Upper lobe of left lung (tissue), 6 donors: Measurements from ENCODE around the gene GNAS. TPM values are rescaled to one million over a fixed set of nuclear protein-coding genes. Genes with fewer than 3 reads are reported as not detected.

ENCODE experiments used
- ATAC-seq, 2 donors: fragments of 200-7000 bp; cut with Tn5 transposase; one replicate each; pipeline ENCODE4 v1.9.1; 2022; ENCODE audit warnings: mild to moderate bottlenecking in 2 of 2, moderate library complexity in 2 of 2; ENCODE audit not compliant: low FRiP score in 2 of 2
- DNase-seq, 2 donors: peaks; one replicate each; pipeline ENCODE4 v3.0.0-alpha.2; 2019 to 2020
- H3K27ac ChIP-seq, 4 donors: fragments of 200-600 bp; sonication (generic); one replicate each; pipeline ENCODE4 v1.5.1; 2016 to 2019
- H3K27me3 ChIP-seq, 4 donors: fragments of 200-600 bp; sonication (generic); one replicate each; pipeline ENCODE4 v1.5.1; 2017 to 2019
- H3K36me3 ChIP-seq, 4 donors: fragments of 200-600 bp; sonication (generic); one replicate each; pipeline ENCODE4 v1.5.1; 2016 to 2019
- H3K4me1 ChIP-seq, 4 donors: fragments of 200-600 bp; sonication (generic); one replicate each; pipeline ENCODE4 v1.5.1; 2018 to 2019
- H3K4me3 ChIP-seq, 4 donors: fragments of 200-600 bp; sonication (generic); one replicate each; pipeline ENCODE4 v1.5.1; 2017 to 2019; ENCODE audit warnings: mild to moderate bottlenecking in 2 of 4, moderate library complexity in 1 of 4
- H3K9me3 ChIP-seq, 4 donors: fragments of 200-600 bp; sonication (generic); one replicate each; pipeline ENCODE4 v1.5.1; 2018 to 2019
- EP300 ChIP-seq, 4 donors: sonication (generic); formaldehyde crosslinking; IDR thresholded peaks; one replicate each; pipeline ENCODE4 v1.5.1; 2017; ENCODE audit warnings: antibody characterized with exemption in 4 of 4, control low read depth in 2 of 4
- POLR2A ChIP-seq, 4 donors: fragments of 450-650 bp; IDR thresholded peaks; one replicate each; pipeline ENCODE4 v1.5.1; 2016 to 2017; ENCODE audit warnings: antibody characterized with exemption in 4 of 4, mild to moderate bottlenecking in 2 of 4
- POLR2AphosphoS5 ChIP-seq, 2 donors: sonication (generic); formaldehyde crosslinking; IDR thresholded peaks; one replicate each; pipeline ENCODE4 v1.5.1; 2017; ENCODE audit warnings: antibody characterized with exemption in 2 of 2
- WGBS, 2 donors: methylation state at CpG; one replicate each; pipeline ENCODE4 v1.1.5; 2017 to 2018; 5-methylcytosine and 5-hydroxymethylcytosine counted together
- total RNA-seq, 6 donors: library from RNA; depleted of rRNA in 4 of 6; stranded (reverse); fragments of >200 nt in 4 of 6; gene quantifications; one replicate each; pipeline versions ENCODE4 v1.1.0 to v1.2.1, GENCODE V29; 2016 to 2021
- TF ChIP-seq, protein P1 (sequence below), 6 experiments: fragments of 450-650 bp in 4 of 6; fragments of 200-600 bp in 2 of 6; sonication (generic) in 2 of 6; IDR thresholded peaks; one replicate each; pipeline ENCODE4 v1.5.1; 2016 to 2019; ENCODE audit warnings: antibody characterized with exemption in 6 of 6
- donor health status: DM: no; HTN: no; CAD: no; lungs with moderate emphysema.
- donor health status: DM: no; HTN: yes; CAD: no; lungs with severe emphysema.

GNAS gene
- total RNA-seq, 6 donors from 2014 or later, result 520 to 910 (median 811) TPM

GRCh38 chr20:58884966-58885365 lies 32.5 kb downstream of the GNAS start:
- H3K36me3 ChIP-seq, result no peaks in the 10 kb centered on the region
- H3K4me1 ChIP-seq, result peaks cover 0 to 6% (median 2%) of the 10 kb centered on the region in 4 donors
- no peaks in the 10 kb centered on the region for H3K27me3 ChIP-seq
- H3K27ac ChIP-seq, result no peak overlapping the region
- H3K4me3 ChIP-seq, result no peak overlapping the region
- no peak for ATAC-seq
- DNase-seq, result no peak
- WGBS, 2 donors, result 54 to 65% methylated on average over 3 of the region's 3 CpGs
- no peak for TF ChIP-seq EP300 (IDR thresholded peaks at IDR 0.05)
- TF ChIP-seq, protein P1, sequence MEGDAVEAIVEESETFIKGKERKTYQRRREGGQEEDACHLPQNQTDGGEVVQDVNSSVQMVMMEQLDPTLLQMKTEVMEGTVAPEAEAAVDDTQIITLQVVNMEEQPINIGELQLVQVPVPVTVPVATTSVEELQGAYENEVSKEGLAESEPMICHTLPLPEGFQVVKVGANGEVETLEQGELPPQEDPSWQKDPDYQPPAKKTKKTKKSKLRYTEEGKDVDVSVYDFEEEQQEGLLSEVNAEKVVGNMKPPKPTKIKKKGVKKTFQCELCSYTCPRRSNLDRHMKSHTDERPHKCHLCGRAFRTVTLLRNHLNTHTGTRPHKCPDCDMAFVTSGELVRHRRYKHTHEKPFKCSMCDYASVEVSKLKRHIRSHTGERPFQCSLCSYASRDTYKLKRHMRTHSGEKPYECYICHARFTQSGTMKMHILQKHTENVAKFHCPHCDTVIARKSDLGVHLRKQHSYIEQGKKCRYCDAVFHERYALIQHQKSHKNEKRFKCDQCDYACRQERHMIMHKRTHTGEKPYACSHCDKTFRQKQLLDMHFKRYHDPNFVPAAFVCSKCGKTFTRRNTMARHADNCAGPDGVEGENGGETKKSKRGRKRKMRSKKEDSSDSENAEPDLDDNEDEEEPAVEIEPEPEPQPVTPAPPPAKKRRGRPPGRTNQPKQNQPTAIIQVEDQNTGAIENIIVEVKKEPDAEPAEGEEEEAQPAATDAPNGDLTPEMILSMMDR (IDR thresholded peaks at IDR 0.05), result no peak
- TF ChIP-seq POLR2AphosphoS5 (IDR thresholded peaks at IDR 0.05), result no peak
- TF ChIP-seq POLR2A (IDR thresholded peaks at IDR 0.05), result no peak
- no peaks in the 10 kb centered on the region for H3K9me3 ChIP-seq

GRCh38 chr20:58886546-58886945 lies 34.0 kb downstream of the GNAS start:
- no peak for TF ChIP-seq POLR2A (IDR thresholded peaks at IDR 0.05)
- no peak for TF ChIP-seq POLR2AphosphoS5 (IDR thresholded peaks at IDR 0.05)
- TF ChIP-seq, protein P1 (IDR thresholded peaks at IDR 0.05), result no peak
- no peak overlapping the region for H3K27ac ChIP-seq
- H3K9me3 ChIP-seq, result no peaks in the 10 kb centered on the region
- no peak for ATAC-seq
- DNase-seq, result no peak
- no peak overlapping the region for H3K4me3 ChIP-seq
- peaks cover 0 to 12% (median 4%) of the 10 kb centered on the region in 4 donors for H3K4me1 ChIP-seq
- no peaks in the 10 kb centered on the region for H3K36me3 ChIP-seq
- no peaks in the 10 kb centered on the region for H3K27me3 ChIP-seq

GRCh38 chr20:58888103-58888502 lies 35.6 kb downstream of the GNAS start:
- ATAC-seq (no peak), DNase-seq (no peak)
- 66 to 67% methylated on average over 10 to 12 of the region's 12 CpGs for WGBS, 2 donors
- peaks cover under 1 to 13% (median 7%) of the 10 kb centered on the region in 4 donors for H3K4me1 ChIP-seq
- no peaks in the 10 kb centered on the region for H3K9me3 ChIP-seq
- no peak for TF ChIP-seq POLR2AphosphoS5 (IDR thresholded peaks at IDR 0.05)
- TF ChIP-seq, protein P1 (IDR thresholded peaks at IDR 0.05), result no peak
- TF ChIP-seq POLR2A (IDR thresholded peaks at IDR 0.05), result no peak
- no peak for TF ChIP-seq EP300 (IDR thresholded peaks at IDR 0.05)
- H3K36me3 ChIP-seq, result no peaks in the 10 kb centered on the region
- H3K27ac ChIP-seq, result peak overlapping the region in 3 of 4 donors; percentile 97 to 100 (median 98)
- peak overlapping the region; percentile 27 to 85 (median 76) for H3K4me3 ChIP-seq
- no peaks in the 10 kb centered on the region for H3K27me3 ChIP-seq

GRCh38 chr20:58888521-58889333 lies 36.2 kb downstream of the GNAS start:
- DNase-seq, result peak; percentile 78 to 97
- Histone ChIP-seq H3K36me3 (no peaks in the 10 kb centered on the region), H3K27me3 (no peaks in the 10 kb centered on the region), H3K9me3 (no peaks in the 10 kb centered on the region), H3K4me3 (peak overlapping the region; percentile 46 to 85 (median 76)), H3K4me1 (peaks cover 7 to 19% (median 13%) of the 10 kb centered on the region in 4 donors), H3K27ac (peak overlapping the region; percentile 48 to 100 (median 98))
- no peak for TF ChIP-seq EP300 (IDR thresholded peaks at IDR 0.05)
- TF ChIP-seq POLR2A (IDR thresholded peaks at IDR 0.05), result peak in 3 of 4 donors; percentile 71 to 96 (median 94)
- peak; percentile 77 to 93 for TF ChIP-seq POLR2AphosphoS5 (IDR thresholded peaks at IDR 0.05)
- TF ChIP-seq, protein P1 (IDR thresholded peaks at IDR 0.05), result peak in 2 of 6 experiments; percentile 7 to 21
- ATAC-seq, result peak; percentile 69 to 86
- 70 to 77% methylated on average over 48 to 68 of the region's 101 CpGs for WGBS, 2 donors
